ENCODE measurements around the gene MTMR10.

- TF ChIP-seq CTCF (IDR thresholded peaks at IDR 0.05): no peak
- no peak for TF ChIP-seq POLR2A (IDR thresholded peaks at IDR 0.05)
- TF ChIP-seq EP300 (IDR thresholded peaks at IDR 0.05): no peak
Observed at GRCh38 chr15:30969724-30970123, 21.7 kb downstream of the MTMR10 start.

All from ovary (tissue), 3 donors.